SKM-1 treated with dmso at 0.1 percent for 144 hours (cell line): ENCODE data around the gene ZNF618.

Experiments used
- DNase-seq: peaks from one replicate; lab custom pipeline; 2025; ENCODE audit not compliant: unreplicated experiment; lab: John Stamatoyannopoulos, UW

Gene ZNF618

DNA sequence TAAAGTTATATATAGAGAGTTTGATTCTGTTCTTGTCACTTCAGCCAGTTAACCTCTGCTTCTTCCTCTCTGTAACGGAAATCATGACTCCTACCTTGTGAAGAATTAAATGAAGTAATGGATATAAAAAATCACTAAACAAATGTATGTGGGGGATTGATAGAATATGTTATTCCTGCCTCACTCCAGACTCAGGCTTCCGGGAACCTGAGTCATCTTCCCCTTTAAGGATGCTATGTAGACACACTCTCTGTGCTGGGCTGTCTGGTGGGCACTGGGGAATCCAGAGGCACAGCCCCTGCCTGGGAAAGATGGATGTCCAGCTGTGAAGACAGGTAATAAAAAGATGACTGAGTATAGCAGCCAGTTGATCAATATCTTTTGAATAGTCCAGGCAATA is 77.4 kb downstream of the ZNF618 start:
- DNase-seq = no peak

DNA sequence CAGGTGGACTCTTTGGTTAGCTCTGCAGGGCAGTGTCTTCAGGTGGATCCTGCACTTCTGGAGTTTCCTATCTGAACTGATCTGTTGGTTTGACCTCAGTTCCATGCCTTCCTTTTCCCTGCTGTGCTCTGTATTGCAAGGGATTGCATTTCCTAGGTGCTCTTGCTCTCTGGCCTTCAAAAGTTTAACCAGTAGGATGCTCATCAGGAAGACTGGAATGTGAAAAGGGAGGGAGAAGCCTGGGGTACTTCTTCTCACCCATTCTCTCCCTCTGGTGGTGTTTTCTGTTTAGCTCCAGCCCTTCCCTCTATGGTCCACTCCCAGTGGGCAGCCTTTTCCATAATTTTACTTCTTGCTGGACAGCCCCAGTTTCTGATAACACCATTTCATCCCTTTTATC is 78.5 kb downstream of the ZNF618 start:
- no peak for DNase-seq

- no peak for DNase-seq
Measured at GRCh38 chr9:113955076-113955752, 79.1 kb downstream of the ZNF618 start.

DNA sequence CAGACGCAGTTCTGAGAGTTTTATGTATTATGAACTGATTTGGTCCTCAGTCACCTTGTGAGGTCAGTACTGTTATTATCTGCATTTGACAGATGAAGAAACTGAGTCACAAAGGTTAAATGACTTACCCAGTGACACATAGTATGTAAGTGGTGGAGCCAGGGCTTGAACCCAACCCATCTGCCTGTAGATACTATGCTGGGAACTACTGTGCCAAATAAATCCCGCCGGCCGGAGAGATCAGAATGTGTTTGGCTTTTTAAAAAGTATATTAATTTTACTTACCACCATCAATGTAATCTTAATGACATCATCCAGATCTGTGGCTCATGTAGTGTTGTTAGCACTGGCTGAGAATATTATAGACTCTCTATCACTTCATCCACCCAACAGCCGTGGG is 80.8 kb downstream of the ZNF618 start:
- no peak for DNase-seq

GRCh38 chr9:113957351-113957750 is 81.2 kb downstream of the ZNF618 start:
- no peak for DNase-seq

DNA sequence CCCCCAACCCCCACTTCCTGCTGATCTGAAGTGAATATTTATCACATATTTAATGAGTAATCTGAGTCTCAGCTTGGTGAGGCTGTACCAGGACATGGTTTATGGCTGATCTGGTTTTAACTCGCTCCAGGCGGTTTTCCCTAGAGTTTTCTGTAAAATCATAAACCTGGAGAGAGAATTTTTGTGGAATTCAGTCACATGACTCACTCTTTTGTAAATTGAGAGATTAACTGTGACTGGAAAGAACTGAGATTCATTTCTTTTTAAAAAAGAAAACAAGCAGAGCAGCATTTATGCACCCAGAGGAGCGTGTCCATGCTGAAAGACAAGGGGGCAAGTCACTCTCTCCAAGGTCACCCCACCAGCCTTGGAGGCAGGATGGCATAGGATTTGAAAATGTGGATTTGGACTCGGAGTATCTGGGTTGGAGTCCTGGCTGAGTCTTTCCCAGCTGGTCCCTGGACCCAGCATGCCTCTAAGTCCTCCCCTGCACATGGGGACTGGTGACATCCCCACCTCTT is 81.8 kb downstream of the ZNF618 start:
- no peak for DNase-seq

GRCh38 chr9:113958556-113958955 is 82.4 kb downstream of the ZNF618 start:
- DNase-seq = no peak

GRCh38 chr9:113960768-113961167 is 84.7 kb downstream of the ZNF618 start:
- no peak for DNase-seq

DNA sequence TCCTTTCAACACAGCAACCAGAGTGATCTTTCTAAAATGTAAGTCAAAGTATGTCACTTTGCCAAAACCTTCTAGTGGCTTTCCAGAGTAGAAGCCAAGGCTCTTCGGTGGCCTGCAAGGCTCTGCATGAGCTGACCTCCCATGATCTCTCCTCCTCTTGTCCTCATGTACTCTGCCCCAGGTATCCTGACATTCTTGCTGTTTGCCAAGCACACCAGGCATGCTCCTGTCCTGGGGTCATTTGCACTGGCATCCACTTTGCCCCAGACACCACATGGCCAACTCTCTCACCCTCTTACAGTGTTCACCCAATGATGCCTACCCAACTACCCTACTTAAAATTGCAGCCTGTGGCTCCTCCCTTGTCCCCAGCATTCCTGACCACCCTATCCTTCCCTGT is 86.3 kb downstream of the ZNF618 start:
- DNase-seq = no peak

- DNase-seq = peak; percentile 9
Measured at GRCh38 chr9:113963017-113963620, 87.0 kb downstream of the ZNF618 start.

GRCh38 chr9:113963696-113964494 is 87.8 kb downstream of the ZNF618 start:
- no peak for DNase-seq

- no peak for DNase-seq
Measured at GRCh38 chr9:113964495-113965170, 88.5 kb downstream of the ZNF618 start.

GRCh38 chr9:113966394-113966793 is 90.3 kb downstream of the ZNF618 start:
- no peak for DNase-seq

DNA sequence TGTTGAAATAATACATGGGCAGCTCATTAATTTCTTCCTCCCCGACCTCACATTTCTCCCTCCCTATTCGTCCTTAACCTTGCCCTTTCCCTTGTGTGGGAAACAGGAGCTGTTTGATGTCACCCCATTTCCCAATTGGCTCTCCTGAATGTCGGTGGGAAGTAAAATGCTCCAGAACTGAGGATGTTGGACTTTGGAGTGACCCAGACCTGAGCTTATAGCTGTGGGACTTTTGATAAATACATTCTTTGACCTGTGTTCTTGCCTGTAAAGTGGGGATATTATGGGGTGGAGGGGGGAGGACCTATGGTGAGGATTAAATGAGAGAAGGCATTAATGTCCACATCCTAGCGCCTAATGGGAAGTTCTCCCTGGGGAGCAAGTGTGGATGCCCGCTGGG is 91.3 kb downstream of the ZNF618 start:
- no peak for DNase-seq

DNA sequence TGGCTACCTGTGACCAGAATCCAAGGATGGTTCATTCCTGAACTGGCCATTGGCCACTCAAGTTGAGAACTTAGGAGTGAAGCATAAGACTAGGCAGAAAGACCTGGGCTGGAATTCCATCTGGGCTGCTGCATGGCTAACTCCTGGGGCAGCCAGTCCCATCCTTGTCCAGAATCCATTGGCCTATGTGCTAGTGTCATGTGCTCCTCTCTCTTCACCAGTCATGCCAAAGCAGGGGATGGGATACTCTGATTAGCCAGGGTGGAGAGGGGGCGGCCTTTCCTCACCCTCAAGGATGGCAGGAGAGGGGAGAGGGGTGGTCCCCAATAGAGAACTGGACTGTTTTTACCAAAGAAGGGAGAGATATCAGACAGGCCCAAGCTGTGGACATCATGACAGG is 93.2 kb downstream of the ZNF618 start:
- DNase-seq = no peak

GRCh38 chr9:113973226-113973625 is 97.1 kb downstream of the ZNF618 start:
- no peak for DNase-seq

DNA sequence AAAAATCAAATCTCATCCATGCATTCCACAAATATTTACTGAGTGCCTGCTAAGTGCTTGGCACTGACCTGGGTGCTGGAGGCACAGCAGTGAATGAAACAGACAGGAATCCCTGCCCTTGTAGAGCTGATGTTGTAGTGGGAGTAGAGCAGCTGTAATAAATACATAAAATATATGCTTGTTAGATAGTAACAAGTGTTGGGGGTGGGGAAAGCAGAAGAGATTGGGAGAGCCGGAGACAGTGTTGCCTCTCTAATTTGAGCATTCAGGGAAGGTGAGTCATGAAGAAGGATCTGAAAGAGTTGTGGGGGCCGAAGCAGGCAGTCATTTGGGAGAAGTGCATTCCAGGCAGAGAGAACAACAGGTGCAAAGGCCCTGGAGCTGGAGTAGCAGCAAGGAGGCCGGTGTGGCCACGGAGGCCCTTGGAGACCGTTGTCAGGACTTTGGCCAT is 97.9 kb downstream of the ZNF618 start:
- DNase-seq = no peak

DNA sequence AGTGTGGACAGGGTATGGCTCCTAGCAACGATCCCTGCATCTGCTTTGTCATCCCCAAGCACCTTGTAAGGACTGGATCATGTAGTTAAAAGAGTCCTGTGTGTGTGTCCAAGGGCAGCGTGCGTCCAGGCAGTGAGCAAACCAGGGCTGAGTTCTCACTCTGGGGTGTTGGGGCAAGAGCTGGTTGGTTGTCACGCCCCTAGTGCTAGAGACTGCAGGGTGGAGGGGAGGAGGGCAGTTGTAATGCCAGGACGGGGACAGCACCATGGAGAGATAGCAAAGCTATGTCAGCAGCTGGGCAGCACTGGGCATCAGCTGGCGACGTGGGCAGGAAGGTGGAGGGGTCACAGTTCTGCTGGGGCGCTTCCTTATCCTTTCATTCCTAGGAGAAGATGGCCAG is 100.8 kb downstream of the ZNF618 start:
- no peak for DNase-seq

DNA sequence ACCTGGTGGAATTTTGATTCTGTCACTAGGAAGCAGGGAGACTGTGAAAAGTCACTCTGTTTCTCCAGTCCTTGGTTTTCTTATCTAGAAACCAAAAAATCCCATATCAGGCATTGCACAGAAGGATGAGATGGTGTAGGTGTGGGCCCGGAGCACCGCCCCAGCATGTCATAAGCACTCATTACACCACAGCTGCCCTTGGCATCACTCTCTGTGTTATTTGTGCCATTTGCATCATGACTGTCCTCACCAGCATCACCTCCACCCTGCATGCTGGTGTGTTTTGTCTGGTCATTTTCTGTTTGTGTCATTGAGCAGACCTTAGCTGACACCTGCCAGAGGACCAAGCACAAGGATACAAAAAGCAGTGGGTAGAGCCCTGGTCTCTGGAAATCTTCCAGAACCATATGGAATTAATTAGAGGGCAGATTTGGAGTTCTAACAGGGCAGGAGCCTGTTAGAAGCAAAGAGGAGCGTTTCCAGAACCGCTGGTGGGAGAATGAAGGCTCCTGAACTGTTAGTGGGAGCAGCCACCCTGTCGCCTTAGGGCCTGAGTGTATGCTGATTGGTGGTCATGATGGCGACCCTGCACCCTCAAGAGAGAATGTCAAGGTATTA is 102.7 kb downstream of the ZNF618 start:
- no peak for DNase-seq

DNA sequence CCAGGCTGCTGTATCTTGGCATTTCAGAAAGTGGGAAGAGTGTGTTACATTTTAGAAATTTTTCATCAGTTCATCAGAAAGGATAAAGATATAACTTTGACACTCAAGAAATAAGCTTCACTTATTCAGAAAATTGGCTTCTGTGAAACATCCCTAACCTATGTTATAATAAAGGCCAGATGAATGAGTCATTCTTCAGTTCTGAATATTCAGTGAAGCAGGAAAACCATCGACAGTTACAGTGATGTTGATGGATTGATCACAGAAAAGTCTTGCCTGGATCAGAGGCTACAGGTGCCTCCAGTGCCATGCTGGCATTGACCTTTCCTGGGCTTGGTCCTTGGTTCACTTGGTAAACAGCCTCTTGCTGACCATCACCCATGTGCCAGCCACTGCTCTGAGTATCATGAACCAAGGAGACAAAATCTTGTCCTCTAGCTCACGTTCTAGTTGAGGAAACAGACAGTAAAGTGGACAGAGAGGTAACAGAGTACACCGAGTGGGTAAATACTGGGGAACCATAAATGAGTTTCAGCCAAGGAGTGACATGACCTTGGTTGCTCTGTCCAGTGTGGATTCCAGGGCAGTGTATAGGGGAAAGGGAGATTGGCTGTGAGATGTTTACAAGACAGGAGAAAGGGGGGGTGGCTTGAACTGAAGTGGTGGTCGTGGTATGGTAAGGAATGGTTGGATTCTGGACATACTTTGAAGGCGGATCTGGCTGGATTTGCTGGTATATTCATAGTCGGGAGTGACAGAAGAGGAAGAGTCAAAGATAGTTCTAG is 103.4 kb downstream of the ZNF618 start:
- DNase-seq = no peak
